Activated CD4-positive, CD25-positive, alpha-beta regulatory T cell (primary cell): ENCODE results near the gene LRP10.
"Not testable (repeated sequence)": the region's sequence is repeated elsewhere in the genome, so short reads cannot be mapped to it uniquely, and the experiment has no call there.

Source experiments
- DNase-seq, 4 experiments: peaks; one replicate each; lab custom pipeline; 2025; lab: John Stamatoyannopoulos, UW

Gene LRP10

DNA sequence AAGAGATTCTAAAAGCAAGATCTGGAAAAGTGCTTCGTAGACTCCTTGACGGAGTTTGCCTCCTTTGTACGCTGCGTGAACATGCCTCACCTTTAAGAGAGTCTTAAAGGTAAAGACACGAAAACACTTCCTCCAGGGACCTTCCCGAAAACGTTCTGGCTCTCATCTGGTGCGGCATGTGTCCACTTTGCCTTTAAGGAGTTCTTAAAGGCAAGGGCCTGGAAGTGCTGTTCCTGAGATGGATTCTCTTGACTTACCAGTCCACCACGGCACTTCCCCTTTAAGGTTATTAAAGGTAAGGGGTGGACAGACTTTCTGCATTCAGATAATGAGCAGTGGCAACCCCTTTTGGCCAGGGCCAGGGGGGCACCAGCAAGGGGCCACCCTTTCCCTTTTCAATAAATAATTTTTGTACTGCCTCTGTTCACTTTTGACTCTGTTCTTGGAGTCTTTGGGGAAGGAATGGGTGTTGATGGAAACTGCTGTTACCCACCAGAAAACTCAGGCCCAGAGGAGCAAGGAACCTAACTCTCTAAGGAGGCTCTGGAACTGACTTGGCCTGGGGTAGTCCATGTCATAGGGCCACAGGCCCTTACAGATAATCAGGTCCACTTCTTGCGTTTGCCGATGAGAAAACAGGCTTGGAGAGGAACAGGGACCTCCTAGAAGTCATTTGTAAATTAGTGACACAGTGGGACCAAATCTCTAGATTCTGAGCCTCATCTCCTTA is 15.9 kb downstream of the LRP10 start:
- DNase-seq = peak in 1 of 4 experiments; percentile 41

DNA sequence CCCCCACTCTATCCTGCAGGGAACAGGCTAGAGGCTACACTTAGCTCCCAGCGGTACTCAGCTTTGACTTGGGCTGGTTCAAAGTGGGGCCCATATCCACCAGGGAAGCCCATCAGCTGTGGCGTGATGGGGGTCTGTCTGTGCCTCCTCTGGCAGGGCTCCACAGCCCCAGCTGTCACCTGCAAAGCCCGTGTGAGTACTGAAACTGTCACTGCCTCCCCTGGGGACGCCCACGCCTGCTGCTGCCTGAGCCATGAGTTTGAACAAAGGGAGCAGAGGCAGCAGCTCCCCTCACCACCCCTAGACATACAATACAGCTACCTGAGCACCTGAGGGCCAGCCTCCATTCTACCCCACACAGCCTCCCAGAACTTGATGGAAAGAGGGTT is 16.4 kb downstream of the LRP10 start:
- peak in 3 of 4 experiments; percentile 15 to 22 (median 22) for DNase-seq

GRCh38 chr14:22888662-22889061 is 17.1 kb downstream of the LRP10 start:
- no peak for DNase-seq

GRCh38 chr14:22890416-22890815 is 18.9 kb downstream of the LRP10 start:
- DNase-seq = no peak

- DNase-seq = no peak
Observed at GRCh38 chr14:22892488-22892887, 20.9 kb downstream of the LRP10 start.

- no peak for DNase-seq
Observed at GRCh38 chr14:22893706-22894105, 22.2 kb downstream of the LRP10 start.

DNA sequence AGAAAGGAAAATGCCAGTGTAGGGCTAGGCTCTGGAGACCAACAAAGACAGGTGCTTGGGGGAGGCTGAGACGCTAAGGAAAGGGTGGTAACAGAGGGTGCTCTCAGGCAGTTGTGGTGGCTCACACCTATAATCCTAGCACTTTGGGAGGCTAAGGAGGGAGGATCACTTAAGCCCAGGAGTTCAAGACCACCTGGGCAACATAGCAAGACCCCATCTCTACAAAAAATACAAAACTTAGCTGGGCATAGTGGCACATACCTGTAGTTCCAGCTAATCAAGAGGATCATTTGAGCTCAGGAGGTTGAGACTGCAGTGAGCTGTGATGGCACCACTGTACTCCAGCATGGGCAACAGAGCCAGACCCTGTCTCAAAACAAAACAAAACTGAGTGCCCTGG is 23.9 kb downstream of the LRP10 start:
- no peak for DNase-seq

DNA sequence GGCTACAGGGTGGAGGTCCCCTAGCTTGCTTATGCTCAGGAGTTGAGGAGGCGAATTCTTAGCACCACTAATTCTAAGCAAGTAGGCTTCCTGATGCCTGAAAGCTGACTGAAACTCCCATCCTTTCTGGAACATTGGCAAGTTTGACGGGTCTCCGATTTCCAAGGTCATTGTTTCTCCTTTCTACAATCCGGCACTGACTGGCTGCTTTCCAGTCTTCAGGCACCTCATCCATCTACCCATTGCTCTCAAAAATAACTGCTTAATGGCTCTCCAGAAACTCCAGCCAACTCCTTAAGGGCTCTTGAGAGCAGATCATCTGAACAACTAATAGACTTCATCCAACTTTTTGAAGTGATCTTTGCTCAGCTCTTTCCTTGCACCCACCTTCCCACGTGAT is 24.8 kb downstream of the LRP10 start:
- no peak for DNase-seq

GRCh38 chr14:22896760-22897159 is 25.2 kb downstream of the LRP10 start:
- DNase-seq = no peak

DNA sequence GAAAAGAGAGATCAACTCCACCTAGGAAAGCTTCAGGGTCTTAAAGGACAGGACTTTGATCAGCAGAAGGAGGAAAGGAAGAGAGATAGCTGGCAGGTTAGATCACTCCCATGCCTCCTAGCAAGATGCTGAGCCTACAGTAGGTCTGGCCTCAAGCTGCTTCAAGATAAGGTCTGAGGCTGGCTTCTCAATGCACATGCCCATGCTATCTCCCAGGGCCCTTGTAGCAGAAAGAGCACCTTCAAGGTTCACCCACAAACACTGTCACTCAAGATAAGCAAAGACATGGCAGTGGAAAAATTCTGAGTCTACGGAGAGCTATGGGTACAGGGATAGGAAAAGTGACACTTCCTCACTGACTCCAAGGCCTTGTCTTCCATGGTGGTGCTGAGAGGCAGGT is 25.8 kb downstream of the LRP10 start:
- DNase-seq = no peak

DNA sequence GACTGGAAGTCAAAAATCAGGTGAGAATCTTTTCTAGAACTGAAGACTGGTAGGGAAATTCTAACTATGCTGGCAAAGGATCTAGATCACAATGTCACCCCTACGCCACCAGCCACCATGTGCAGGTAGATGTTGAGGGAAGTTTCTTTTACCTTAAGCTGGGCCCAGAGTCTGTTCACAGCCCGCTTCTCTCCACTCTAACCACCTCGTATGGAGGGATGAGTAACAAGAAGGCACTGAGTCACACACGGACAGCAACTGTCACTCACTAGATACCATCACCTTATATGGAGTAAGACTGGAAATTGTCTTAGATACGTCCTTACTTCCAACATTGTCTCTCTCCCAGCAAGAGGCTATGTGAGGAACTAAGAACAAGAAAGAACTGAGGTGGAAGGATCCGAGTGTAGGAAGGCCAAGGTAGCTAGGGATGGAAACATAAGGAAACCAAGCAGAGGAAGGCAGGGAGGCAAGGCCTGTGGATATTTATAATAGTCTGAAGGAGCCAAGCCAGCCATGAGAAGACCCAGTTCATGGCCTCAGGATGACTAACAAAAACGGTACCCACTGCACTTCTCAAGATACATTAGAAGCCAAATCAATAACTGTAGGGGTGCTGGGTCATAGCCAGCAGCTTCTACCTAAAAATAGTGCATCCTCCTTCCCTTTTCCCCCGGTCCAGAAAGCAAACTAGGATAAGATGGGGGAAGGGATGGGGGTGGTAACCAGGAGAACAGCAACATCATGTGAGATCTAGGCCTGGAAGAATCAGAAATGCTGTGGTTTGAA is 27.0 kb downstream of the LRP10 start:
- DNase-seq = no peak

- DNase-seq = peak in 3 of 4 experiments; percentile 26 to 53 (median 36)
Observed at GRCh38 chr14:22900081-22900799, 28.7 kb downstream of the LRP10 start.

DNA sequence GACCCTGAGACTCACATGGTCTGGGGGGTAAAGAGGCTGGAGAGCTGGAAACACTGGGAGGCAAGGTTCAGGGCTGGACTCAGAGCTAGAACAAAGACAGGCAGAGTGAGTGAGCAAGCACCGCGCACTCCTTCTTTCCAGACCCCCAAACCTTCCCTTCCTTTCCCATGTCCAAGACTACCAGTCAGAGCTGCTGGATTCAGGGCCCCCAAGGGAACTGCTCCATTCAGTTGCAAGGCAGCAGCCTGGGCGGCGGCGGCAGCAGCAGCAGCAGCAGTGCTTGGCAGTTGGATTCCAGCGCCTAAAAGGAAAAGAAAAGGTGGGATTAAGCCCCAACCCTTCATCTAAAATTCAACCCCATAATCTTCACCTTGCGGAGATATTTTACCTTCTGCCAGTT is 30.3 kb downstream of the LRP10 start:
- no peak for DNase-seq

DNA sequence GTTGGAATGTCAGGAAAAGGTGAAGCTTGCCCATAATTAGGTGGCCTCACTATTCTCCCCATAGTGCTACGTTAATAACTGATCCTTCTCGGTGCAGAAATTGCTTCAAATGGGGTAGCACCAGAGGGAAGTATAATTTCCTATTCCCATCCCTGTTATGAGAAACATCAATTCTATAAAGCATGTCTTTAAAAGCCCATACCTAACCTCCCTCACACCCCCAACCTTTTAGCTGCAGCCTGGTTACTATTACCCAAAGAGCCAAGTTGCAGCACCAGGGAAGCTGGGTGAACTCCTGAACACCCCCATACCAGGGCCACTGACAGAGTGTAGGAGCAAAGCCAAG is 32.2 kb downstream of the LRP10 start:
- no peak for DNase-seq

GRCh38 chr14:22905627-22906026 is 34.1 kb downstream of the LRP10 start:
- no peak for DNase-seq

DNA sequence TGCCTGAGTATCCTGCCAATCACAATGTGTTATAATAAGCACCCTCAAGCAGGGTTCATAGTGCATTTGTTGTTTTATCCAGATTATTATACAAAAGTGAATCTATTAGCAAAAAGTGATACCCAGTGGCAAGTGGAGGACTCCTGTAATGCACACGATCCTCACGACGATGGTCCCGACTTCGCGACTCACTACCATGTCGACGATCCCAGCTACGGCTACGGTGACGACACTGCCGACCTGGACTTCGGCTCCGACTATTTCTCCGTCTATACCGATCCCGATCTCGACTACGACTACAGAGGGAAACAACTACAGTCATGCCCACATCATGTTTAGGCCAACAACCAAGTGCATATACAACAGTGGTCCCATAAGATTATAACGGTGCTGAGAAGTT is 34.5 kb downstream of the LRP10 start:
- no peak for DNase-seq

DNA sequence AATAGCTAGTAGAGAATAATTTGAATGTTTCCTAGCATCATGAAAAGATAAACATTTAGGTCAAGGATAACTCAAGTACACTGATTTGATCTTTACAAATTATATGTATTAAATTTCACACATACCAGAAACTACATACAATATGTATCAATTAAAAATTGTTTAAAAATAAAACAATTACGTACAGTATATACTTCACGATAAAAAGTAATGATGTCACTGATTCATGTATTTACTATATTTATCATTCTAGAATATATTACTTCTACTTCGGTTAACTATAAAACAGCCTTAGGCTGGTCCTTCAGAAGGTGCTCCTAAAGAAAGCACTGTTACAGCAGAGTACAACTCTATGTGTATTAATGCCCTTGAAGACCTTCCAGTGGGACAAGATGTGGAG is 35.9 kb downstream of the LRP10 start:
- DNase-seq = no peak

- no peak for DNase-seq
Observed at GRCh38 chr14:22908601-22909000, 37.1 kb downstream of the LRP10 start.

DNA sequence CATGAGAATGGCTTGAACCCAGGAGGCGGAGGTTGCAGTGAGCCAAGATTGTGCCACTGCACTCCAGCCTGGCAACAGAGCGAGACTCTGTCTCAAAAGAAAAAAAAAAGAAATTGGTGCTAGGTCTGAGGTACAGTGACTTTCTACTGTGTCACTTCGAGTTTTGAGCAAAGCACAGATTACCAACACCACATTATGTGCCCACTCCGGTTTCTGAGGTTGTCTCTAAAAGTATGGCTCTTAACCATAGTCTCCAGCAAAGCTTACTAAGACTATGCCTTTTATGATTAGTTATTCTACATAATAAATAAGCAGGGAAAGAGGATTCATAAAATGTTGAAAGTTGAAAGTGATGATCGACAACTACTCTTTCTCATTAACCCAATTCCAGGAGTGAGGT is 39.4 kb downstream of the LRP10 start:
- DNase-seq = no peak

DNA sequence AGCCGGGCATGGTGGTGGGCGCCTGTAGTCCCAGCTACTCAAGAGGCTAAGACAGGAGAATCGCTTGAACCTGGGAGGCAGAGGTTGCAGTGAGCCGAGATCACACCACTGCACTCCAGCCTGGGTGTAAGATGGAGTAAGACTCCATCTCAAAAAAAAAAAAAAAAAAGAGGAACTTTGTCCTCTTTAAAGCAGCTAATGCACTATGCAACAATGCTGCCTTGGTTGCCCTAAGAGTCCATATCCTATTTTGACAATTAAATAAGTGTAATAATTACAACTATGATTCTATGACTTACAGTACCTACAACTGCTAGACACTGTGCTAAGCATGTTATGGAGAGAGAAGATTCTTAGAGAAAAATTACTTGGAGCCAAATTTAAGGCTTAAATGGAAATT is 43.3 kb downstream of the LRP10 start:
- not testable (repeated sequence) for DNase-seq

- DNase-seq = no peak
Observed at GRCh38 chr14:22915886-22916521, 44.5 kb downstream of the LRP10 start.

- peak; percentile 96 to 99 (median 98) for DNase-seq
Observed at GRCh38 chr14:22918804-22919600, 47.5 kb downstream of the LRP10 start, which contains the start of gene RBM23. RBM23 (minus strand) TSS chr14:22919149.
